ENCODE results near the gene PTPRG. TPM values are rescaled to one million over a fixed set of nuclear protein-coding genes. Genes with fewer than 3 reads are reported as not detected.

The PTPRG gene
- total and polyA plus RNA-seq, 2 experiments from 2014 or later, result 24.4 to 131 TPM

- no peak for TF ChIP-seq ZNF462 (CRISPR knock-in tag; IDR thresholded peaks at IDR 0.05)
- no peak for TF ChIP-seq ZNF331 (CRISPR knock-in tag; IDR thresholded peaks at IDR 0.05; ENCODE audit: low read depth)
- no peak for TF ChIP-seq JUNB (IDR thresholded peaks at IDR 0.05; ENCODE audit: unreplicated experiment)
Measured at GRCh38 chr3:61907210-61907795, 345.9 kb downstream of the PTPRG start (continued).

- Histone ChIP-seq H3K27ac (ENCODE audit: low read depth) (no peak overlapping the region), H3K79me2 (replicated peaks; ENCODE audit: insufficient read depth) (peaks cover 65% of the 10 kb centered on the region), H4K20me1 (replicated peaks; ENCODE audit: insufficient read depth) (peaks cover 8% of the 10 kb centered on the region; the same call in 1 of the 2 replicates), H2AFZ (no peak overlapping the region), H3F3A (replicated peaks; ENCODE audit: low read depth) (no peaks in the 10 kb centered on the region), H3K9me2 (ENCODE audit: insufficient read depth) (no peaks in the 10 kb centered on the region), H3K4me2 (no peak overlapping the region), H3K4me3 (no peak overlapping the region), H3K4me1 (ENCODE audit: insufficient read depth) (peaks cover 57% of the 10 kb centered on the region), H3K27me3 (ENCODE audit: insufficient read depth) (no peaks in the 10 kb centered on the region), H3K36me3 (ENCODE audit: insufficient read depth) (no peaks in the 10 kb centered on the region)
- DNase-seq (ENCODE audit: low spot score) (no peak), ATAC-seq (no peak)
- Mint-ChIP-seq H3K27me3 (ENCODE audit: insufficient read depth, low read depth, poor library complexity) (peaks cover 12% of the 10 kb centered on the region), H3K4me3 (no peak overlapping the region), H3K27ac (no peak overlapping the region), H3K36me3 (ENCODE audit: low read depth) (no peaks in the 10 kb centered on the region), H3K9me3 (no peaks in the 10 kb centered on the region), H3K4me1 (peaks cover 61% of the 10 kb centered on the region)
- no peak for TF ChIP-seq ETS1 (IDR thresholded peaks at IDR 0.05)
- TF ChIP-seq EZH2phosphoT487 (IDR thresholded peaks at IDR 0.05; ENCODE audit: unreplicated experiment), result no peak
- TF ChIP-seq STAT1 (IDR thresholded peaks at IDR 0.05; ENCODE audit: unreplicated experiment), result no peak
- no peak for TF ChIP-seq EZH2 (IDR thresholded peaks at IDR 0.05; ENCODE audit: low read depth, unreplicated experiment)
- no peak for TF ChIP-seq ZNF462 (CRISPR knock-in tag; IDR thresholded peaks at IDR 0.05)
Measured at GRCh38 chr3:61908382-61908781, 347.0 kb downstream of the PTPRG start.

Data from GM23338 (cell line).